IMR-90 (cell line): ENCODE measurements around the gene IPMK. TPM values are rescaled to one million over a fixed set of nuclear protein-coding genes. Genes with fewer than 3 reads are reported as not detected.

ENCODE experiments used
- ATAC-seq: fragments of 200-7000 bp; cut with Tn5 transposase; 2 replicates; pipeline ENCODE4 v1.9.1; 2020; ENCODE audit warnings: low read depth, mild to moderate bottlenecking, moderate library complexity
- BruUV-seq: library from RNA; stranded (reverse); fragments of 400-500 nt; replicated peaks from 2 replicates; lab custom pipeline; 2021; lab: Mats Ljungman, UMichigan
- CTCF ChIA-PET: fragments of 300-600 bp; formaldehyde crosslinking; extraction: SDS; loops from one replicate; lab custom pipeline; 2021; ENCODE audit warnings: antibody characterized with exemption; lab: Yijun Ruan, JAX
- POLR2A ChIA-PET: fragments of 300-600 bp; sonication (Branson Sonifier 250); formaldehyde crosslinking; loops from one replicate; lab custom pipeline; 2022; ENCODE audit warnings: antibody characterized with exemption; ENCODE audit not compliant: unreplicated experiment; lab: Charles Lee
- DNase-seq: peaks from one replicate; pipeline ENCODE4 v3.0.0; 2013
- H2AFZ ChIP-seq: replicated peaks from 2 replicates; pipeline ENCODE3; 2013; ENCODE audit warnings: low read length, mild to moderate bottlenecking; ENCODE audit not compliant: poor library complexity
- H2AK5ac ChIP-seq: 2 replicates; pipeline ENCODE4 v1.6.1; 2013; ENCODE audit warnings: low read depth, low read length, inconsistent platforms
- H2AK9ac ChIP-seq: replicated peaks from 2 replicates; pipeline ENCODE3; 2013; ENCODE audit warnings: mild to moderate bottlenecking, low read depth, low read length, moderate library complexity; ENCODE audit not compliant: poor library complexity
- H2BK120ac ChIP-seq: 2 replicates; pipeline ENCODE4 v1.6.1; 2013; ENCODE audit warnings: low read depth, low read length, inconsistent platforms
- H2BK15ac ChIP-seq: 3 replicates; pipeline ENCODE4 v1.6.1; 2013; ENCODE audit warnings: low read depth, low read length, inconsistent platforms
- H2BK20ac ChIP-seq: 2 replicates; pipeline ENCODE4 v1.6.1; 2013; ENCODE audit warnings: low read depth, mild to moderate bottlenecking, inconsistent platforms, low read length, moderate library complexity
- H2BK5ac ChIP-seq: 2 replicates; pipeline ENCODE4 v1.6.1; 2013; ENCODE audit warnings: mild to moderate bottlenecking, low read depth, low read length, inconsistent platforms; ENCODE audit not compliant: poor library complexity, severe bottlenecking
- H3K14ac ChIP-seq: replicated peaks from 2 replicates; pipeline ENCODE4 v1.6.1; 2013; ENCODE audit warnings: low read depth, low read length, inconsistent platforms
- H3K18ac ChIP-seq: 2 replicates; pipeline ENCODE4 v1.6.1; 2013; ENCODE audit warnings: low read depth, low read length, control low read depth
- H3K23ac ChIP-seq: 2 replicates; pipeline ENCODE4 v1.6.1; 2013; ENCODE audit warnings: low read depth, low read length, inconsistent platforms
- H3K27ac ChIP-seq: 2 replicates; pipeline ENCODE4 v1.5.1; 2013; ENCODE audit warnings: mild to moderate bottlenecking, control low read depth, low read length; ENCODE audit not compliant: insufficient read depth
- H3K27me3 ChIP-seq: 2 replicates; pipeline ENCODE4 v1.6.1; 2013; ENCODE audit warnings: low read length; ENCODE audit not compliant: control insufficient read depth, insufficient read depth
- H3K36me3 ChIP-seq: 2 replicates; pipeline ENCODE4 v1.6.1; 2013; ENCODE audit warnings: low read length, mixed read lengths; ENCODE audit not compliant: control insufficient read depth, insufficient read depth
- H3K4ac ChIP-seq: 2 replicates; pipeline ENCODE4 v1.6.1; 2013; ENCODE audit warnings: low read depth, low read length, inconsistent platforms
- H3K4me1 ChIP-seq: 2 replicates; pipeline ENCODE4 v1.6.1; 2013; ENCODE audit warnings: low read length, mixed read lengths; ENCODE audit not compliant: control insufficient read depth, insufficient read depth
- H3K4me2 ChIP-seq: 2 replicates; pipeline ENCODE4 v1.6.1; 2013; ENCODE audit warnings: low read depth, mild to moderate bottlenecking, control low read depth, low read length, moderate library complexity
- H3K4me3 ChIP-seq: 2 replicates; pipeline ENCODE4 v1.5.1; 2013; ENCODE audit warnings: low read depth, mild to moderate bottlenecking, control low read depth, low read length, moderate library complexity; ENCODE audit not compliant: insufficient read depth
- H3K56ac ChIP-seq: 2 replicates; pipeline ENCODE4 v1.6.1; 2013; ENCODE audit warnings: low read length, inconsistent platforms; ENCODE audit not compliant: insufficient read depth; ENCODE audit errors: extremely low read depth
- H3K79me1 ChIP-seq, 2 experiments: 2 replicates each; pipeline ENCODE4 v1.6.1; 2013; ENCODE audit warnings: low read length in 2 of 2, inconsistent platforms in 1 of 2, low read depth in 1 of 2
- H3K9ac ChIP-seq: 2 replicates; pipeline ENCODE4 v1.6.1; 2013; ENCODE audit warnings: low read depth, low read length, control low read depth
- H3K9me1 ChIP-seq: 2 replicates; pipeline ENCODE4 v1.6.1; 2013; ENCODE audit warnings: low read length, inconsistent platforms; ENCODE audit not compliant: insufficient read depth
- H3K9me3 ChIP-seq: 2 replicates; pipeline ENCODE4 v1.6.1; 2013; ENCODE audit warnings: low read length; ENCODE audit not compliant: control insufficient read depth, insufficient read depth
- H4K20me1 ChIP-seq: 2 replicates; pipeline ENCODE4 v1.6.1; 2013; ENCODE audit warnings: low read length, inconsistent platforms; ENCODE audit not compliant: insufficient read depth
- H4K5ac ChIP-seq: 2 replicates; pipeline ENCODE4 v1.6.1; 2013; ENCODE audit warnings: mild to moderate bottlenecking, low read depth, low read length, control low read depth
- H4K8ac ChIP-seq, 2 experiments: 2 replicates each; pipeline ENCODE4 v1.6.1; 2013; ENCODE audit warnings: low read depth in 2 of 2, low read length in 2 of 2, control low read depth in 1 of 2, inconsistent platforms in 1 of 2
- H4K91ac ChIP-seq: 2 replicates; pipeline ENCODE4 v1.6.1; 2013; ENCODE audit warnings: low read depth, low read length, inconsistent platforms; ENCODE audit not compliant: insufficient read depth
- BHLHE40 ChIP-seq: fragments of 150-350 bp; IDR thresholded peaks from 2 replicates; pipeline ENCODE4 v1.6.1; 2016; ENCODE audit warnings: mild to moderate bottlenecking, low read depth, low read length
- CEBPB ChIP-seq: IDR thresholded peaks from 2 replicates; pipeline ENCODE4 v1.6.1; 2012; ENCODE audit warnings: low read depth, low read length, improper control_type of control experiment
- CHD1 ChIP-seq: IDR thresholded peaks from 2 replicates; pipeline ENCODE4 v1.6.1; 2012; ENCODE audit warnings: low read depth, low read length, improper control_type of control experiment
- CTCF ChIP-seq: conservative IDR thresholded peaks from 2 replicates; pipeline ENCODE4 v1.5.1; 2012; ENCODE audit warnings: mild to moderate bottlenecking, low read depth, low read length, improper control_type of control experiment
- ELK1 ChIP-seq: fragments of 150-350 bp; IDR thresholded peaks from 2 replicates; pipeline ENCODE4 v1.6.1; 2016; ENCODE audit warnings: low read depth, mild to moderate bottlenecking, low read length, moderate library complexity, borderline replicate concordance
- MAZ ChIP-seq: IDR thresholded peaks from 2 replicates; pipeline ENCODE4 v1.6.1; 2012; ENCODE audit warnings: low read depth, mild to moderate bottlenecking, low read length, improper control_type of control experiment, moderate library complexity, borderline replicate concordance
- MXI1 ChIP-seq: IDR thresholded peaks from 2 replicates; pipeline ENCODE4 v1.6.1; 2012; ENCODE audit warnings: low read depth, mild to moderate bottlenecking, low read length, moderate library complexity, borderline replicate concordance
- NFE2L2 ChIP-seq: fragments of 150-350 bp; IDR thresholded peaks from 2 replicates; pipeline ENCODE4 v1.6.1; 2016; ENCODE audit warnings: low read depth, mild to moderate bottlenecking, low read length
- RFX5 ChIP-seq: IDR thresholded peaks from 2 replicates; pipeline ENCODE4 v1.8.0; 2012; ENCODE audit warnings: low read depth, mild to moderate bottlenecking, low read length, moderate library complexity
- SMC3 ChIP-seq: fragments of 150-350 bp; IDR thresholded peaks from 2 replicates; pipeline ENCODE4 v1.6.1; 2016; ENCODE audit warnings: low read depth, mild to moderate bottlenecking, antibody characterized with exemption, low read length, moderate library complexity
- USF2 ChIP-seq: fragments of 150-350 bp; IDR thresholded peaks from 2 replicates; pipeline ENCODE4 v1.6.1; 2017; ENCODE audit warnings: mild to moderate bottlenecking, antibody characterized with exemption, low read length, low read depth
- WGBS, 2 experiments: methylation state at CpG; one replicate each; pipeline versions ENCODE4 v1.1.5 to v1.1.7; 2013; ENCODE audit warnings: missing lambda C conversion rate in 2 of 2; ENCODE audit not compliant: insufficient read length in 1 of 2; ENCODE audit errors: extremely low coverage in 2 of 2; 5-methylcytosine and 5-hydroxymethylcytosine counted together
- dilution Hi-C: fragments of 300-500 bp; cut with HindIII; formaldehyde crosslinking; loops from one replicate; pipeline ENCODE4 v1.14.3; 2018; ENCODE audit warnings: low sequenced_read_pairs; ENCODE audit not compliant: unreplicated experiment
- in situ Hi-C: fragments of 300-500 bp; cut with MboI; formaldehyde crosslinking; loops from 3 replicates; pipeline ENCODE4 v1.14.3; 2019; ENCODE audit warnings: low sequenced_read_pairs, inconsistent platforms, mixed read lengths
- intact Hi-C: fragments of 100-400 bp; cut with micrococcal nuclease; formaldehyde crosslinking; loops from 2 replicates; pipeline ENCODE4 v1.10.0; 2022
- polyA plus RNA-seq, 3 experiments: library from polyadenylated mRNA; depleted of rRNA; stranded (reverse); fragments of >200 nt; gene quantifications; 2 replicates each; pipeline ENCODE4 v1.2.3, GENCODE V29; 2012; ENCODE audit warnings: low replicate concordance in 1 of 3
- total RNA-seq: library from RNA; depleted of rRNA; stranded (reverse); fragments of >200 nt; gene quantifications from 2 replicates; pipeline ENCODE4 v1.2.3, GENCODE V29; 2012

The IPMK gene
- total and polyA plus RNA-seq, 2 of the 4 experiments (the other 2 are of a cell fraction): 0.89 to 2.0 TPM

- Histone ChIP-seq H3K23ac (no peak overlapping the region), H3K14ac (no peak overlapping the region), H2AK9ac (no peak overlapping the region), H3K9ac (no peak overlapping the region), H2BK5ac (no peak overlapping the region), H3K18ac (no peak overlapping the region), H3K4ac (no peak overlapping the region), H3K9me3 (no peaks in the 10 kb centered on the region), H2BK15ac (no peak overlapping the region), H4K8ac (no peak overlapping the region), H2BK120ac (no peak overlapping the region), H2AK5ac (no peak overlapping the region), H3K4me1 (no peaks in the 10 kb centered on the region), H3K4me3 (no peak overlapping the region), H3K36me3 (peaks cover 6% of the 10 kb centered on the region), H3K9me1 (peaks cover 4% of the 10 kb centered on the region; the same call in 1 of the 2 replicates), H4K5ac (no peak overlapping the region), H3K27me3 (no peaks in the 10 kb centered on the region), H3K56ac (no peak overlapping the region), H4K91ac (no peak overlapping the region), H3K79me1 (no peaks in the 10 kb centered on the region), H3K4me2 (no peak overlapping the region), H4K20me1 (no peaks in the 10 kb centered on the region), H2BK20ac (no peak overlapping the region), H3K27ac (no peak overlapping the region), H2AFZ (no peak overlapping the region)
- in situ Hi-C loops (no loop called here), dilution Hi-C loops (no loop called here), intact Hi-C loops (no loop called here)
- no TSS peak for BruUV-seq
- ATAC-seq: no peak
- POLR2A ChIA-PET: no interaction called here
- TF ChIP-seq CHD1 (no peak), BHLHE40 (no peak), MAZ (no peak), CEBPB (no peak), SMC3 (no peak), NFE2L2 (no peak), USF2 (no peak), CTCF (no peak), MXI1 (no peak), RFX5 (no peak), ELK1 (no peak)
- 100% methylated on average over 2 of the region's 6 CpGs; no CpG with 5 or more reads in 1 of the 2 experiments for WGBS, 2 experiments
- DNase-seq: no peak
- CTCF ChIA-PET: no interaction called here
Observed at GRCh38 chr10:58210160-58210559, 57.5 kb downstream of the IPMK start.
